HG03045 (cell line): ENCODE results near the gene STX1B.
"Not testable (repeated sequence)": the region's sequence is repeated elsewhere in the genome, so short reads cannot be mapped to it uniquely, and the experiment has no call there.

ENCODE experiments used
- ATAC-seq: cut with Tn5 transposase; IDR thresholded peaks from one replicate; pipeline ENCODE4 v1.9.1; 2021; ENCODE audit warnings: mild to moderate bottlenecking, moderate library complexity; ENCODE audit not compliant: unreplicated experiment

STX1B gene

DNA sequence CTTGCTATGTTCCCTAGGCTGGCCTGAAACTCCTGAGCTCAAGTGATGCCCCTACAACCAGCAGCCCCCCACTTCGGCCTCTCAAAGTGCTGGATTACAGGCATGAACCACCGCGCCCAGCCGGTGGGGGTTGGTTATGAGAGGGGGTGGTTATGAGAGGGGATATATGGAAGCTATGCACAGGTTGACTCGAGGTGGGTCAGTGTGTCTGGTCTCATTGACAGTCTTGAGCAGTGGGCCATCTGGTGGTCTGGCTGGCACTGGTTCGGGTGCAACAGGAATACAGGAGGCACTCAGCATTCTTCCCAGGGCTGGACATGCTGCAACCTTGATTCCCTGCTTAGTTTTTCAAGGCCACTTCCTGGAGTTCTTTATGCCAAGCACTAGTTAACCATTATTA is 5.6 kb upstream of the STX1B start:
- ATAC-seq, result no peak

GRCh38 chr16:31013292-31013691 is 2.9 kb upstream of the STX1B start:
- not testable (repeated sequence) for ATAC-seq

GRCh38 chr16:31011815-31012214 is 1.4 kb upstream of the STX1B start:
- not testable (repeated sequence) for ATAC-seq

DNA sequence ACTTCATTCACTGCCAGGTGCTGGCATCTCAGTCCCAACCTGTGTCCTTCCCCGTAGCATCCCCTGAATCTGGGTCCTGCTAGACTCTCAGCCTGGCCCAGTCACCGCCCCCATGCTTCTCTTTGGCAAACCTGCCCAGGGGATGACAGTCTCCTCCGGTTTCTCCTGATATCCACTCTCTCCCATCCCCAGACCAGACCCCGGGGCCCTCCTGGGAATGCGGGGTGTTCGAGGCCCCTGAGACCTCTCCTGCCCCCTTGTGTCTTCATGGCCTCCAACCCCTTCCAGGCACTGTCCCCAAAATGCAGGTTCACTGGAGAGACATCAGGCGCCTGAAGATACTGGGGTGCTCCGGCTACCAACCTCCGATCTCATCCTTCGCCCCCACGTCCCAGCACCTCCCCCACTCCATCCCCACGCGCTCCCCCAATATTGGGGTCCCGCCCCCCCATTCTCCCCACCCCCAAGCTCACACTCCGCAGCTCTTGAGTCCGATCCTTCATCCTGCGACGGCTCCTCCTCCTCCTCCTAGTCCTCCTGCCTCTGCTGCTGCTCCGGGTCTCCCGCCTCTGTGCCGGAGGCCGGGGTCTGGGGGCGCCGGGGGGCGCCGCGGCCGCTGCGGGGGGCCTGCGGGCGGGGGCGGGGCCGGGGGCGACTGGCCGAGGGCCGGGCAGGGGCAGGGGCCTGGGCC is 399 bp downstream of the STX1B start:
- no peak for ATAC-seq

GRCh38 chr16:31009120-31009519 is 1.3 kb downstream of the STX1B start:
- ATAC-seq, result no peak

GRCh38 chr16:31008551-31008950 is 1.9 kb downstream of the STX1B start:
- ATAC-seq, result no peak

- no peak for ATAC-seq
These were observed 2.3 kb downstream of the STX1B start for GRCh38 chr16:31008149-31008548.

GRCh38 chr16:31007684-31008083 is 2.8 kb downstream of the STX1B start:
- ATAC-seq, result no peak

DNA sequence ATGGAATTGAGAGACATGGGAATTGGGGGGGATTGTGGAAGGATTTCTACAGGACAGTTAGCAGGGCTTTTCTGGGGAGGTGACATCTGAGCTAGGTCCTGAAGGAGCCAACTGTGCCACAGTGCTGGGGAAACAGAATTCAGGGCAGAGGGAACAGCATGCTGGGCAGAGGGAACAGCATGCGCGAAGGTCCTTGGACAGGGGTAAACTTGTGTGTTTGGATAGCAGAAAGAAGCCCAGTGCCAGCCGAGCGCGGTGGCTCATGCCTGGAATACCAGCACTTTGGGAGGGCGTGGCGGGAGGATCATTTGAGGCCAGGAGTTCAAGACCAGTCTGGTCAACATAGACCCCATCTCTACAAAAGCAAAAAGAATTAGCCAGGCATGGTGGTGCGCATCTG is 3.8 kb downstream of the STX1B start:
- ATAC-seq, result no peak

DNA sequence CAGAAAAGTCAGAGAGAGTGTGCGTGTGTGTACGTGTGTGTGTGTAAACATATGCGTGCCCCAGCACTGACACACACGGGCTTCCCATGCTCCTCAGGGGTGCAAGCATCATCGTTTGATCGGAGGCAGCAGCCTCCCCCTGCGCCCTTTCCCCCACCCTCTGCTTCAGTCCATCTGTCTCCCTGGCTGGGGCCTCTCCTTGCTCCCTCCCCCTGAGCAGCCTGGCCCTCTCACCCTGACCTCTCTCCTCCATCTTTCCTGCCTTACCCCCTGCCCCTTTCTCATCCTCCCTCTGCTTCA is 4.4 kb downstream of the STX1B start:
- ATAC-seq, result no peak

DNA sequence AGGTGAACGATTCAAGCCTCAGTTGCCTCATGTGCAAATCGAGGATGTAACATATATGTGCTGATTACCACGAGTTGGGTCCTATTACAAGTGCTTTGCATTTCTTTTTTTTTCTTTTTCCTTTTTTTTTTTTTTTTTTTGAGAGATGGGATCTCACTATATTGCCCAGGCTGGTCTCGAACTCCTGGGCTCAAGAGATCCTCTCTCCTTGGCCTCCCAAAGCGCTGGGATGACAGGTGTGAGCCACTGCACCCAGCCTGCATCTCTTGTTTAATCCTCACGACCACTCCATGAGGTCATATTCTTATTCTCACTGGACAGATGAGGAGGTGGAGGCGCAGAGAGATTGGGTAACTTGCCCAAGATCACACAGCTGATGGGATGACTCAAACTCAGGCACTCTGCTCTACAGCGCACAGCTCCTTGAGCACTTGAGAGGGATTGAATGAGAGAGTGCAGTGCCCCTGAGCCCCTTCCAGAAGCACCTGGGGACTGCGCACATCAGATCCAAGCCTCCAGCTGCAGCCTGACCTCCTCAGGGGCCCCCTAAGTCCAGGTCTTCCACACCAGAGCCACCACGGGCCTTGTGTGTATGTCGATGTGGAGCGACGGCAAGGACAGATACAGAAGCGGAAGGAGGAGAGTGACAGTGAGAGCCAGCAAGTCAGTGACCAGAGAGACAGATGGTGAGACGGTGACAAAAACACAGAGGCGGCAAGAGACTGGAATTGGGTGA is 4.9 kb downstream of the STX1B start:
- ATAC-seq, result no peak

DNA sequence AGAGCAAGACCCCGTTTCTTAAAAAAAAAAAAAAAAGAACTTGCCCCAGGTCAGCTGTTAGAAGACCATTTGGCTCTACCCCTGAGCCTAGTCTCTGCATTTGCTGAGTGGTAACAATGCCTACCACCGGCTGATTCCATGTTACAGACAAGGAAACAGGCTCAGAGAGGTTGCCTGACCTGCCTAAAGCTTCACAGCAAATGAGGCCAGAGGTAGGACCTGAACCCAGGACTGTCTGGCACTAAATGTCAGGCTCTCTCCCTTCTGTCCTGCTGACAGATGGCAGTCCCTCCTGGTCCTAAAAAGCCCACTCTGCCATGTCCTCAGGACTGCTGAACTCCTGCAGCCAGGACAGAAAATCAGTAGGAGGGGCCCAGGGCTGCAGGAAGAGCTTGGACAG is 5.8 kb downstream of the STX1B start:
- ATAC-seq, result no peak

- no peak for ATAC-seq
These were observed 6.7 kb downstream of the STX1B start for GRCh38 chr16:31003744-31004143.

- ATAC-seq, result no peak
These were observed 7.5 kb downstream of the STX1B start for GRCh38 chr16:31002862-31003341.

- no peak for ATAC-seq
These were observed 8.2 kb downstream of the STX1B start for GRCh38 chr16:31002250-31002700.

- no peak for ATAC-seq
These were observed 8.8 kb downstream of the STX1B start for GRCh38 chr16:31001507-31002249.

DNA sequence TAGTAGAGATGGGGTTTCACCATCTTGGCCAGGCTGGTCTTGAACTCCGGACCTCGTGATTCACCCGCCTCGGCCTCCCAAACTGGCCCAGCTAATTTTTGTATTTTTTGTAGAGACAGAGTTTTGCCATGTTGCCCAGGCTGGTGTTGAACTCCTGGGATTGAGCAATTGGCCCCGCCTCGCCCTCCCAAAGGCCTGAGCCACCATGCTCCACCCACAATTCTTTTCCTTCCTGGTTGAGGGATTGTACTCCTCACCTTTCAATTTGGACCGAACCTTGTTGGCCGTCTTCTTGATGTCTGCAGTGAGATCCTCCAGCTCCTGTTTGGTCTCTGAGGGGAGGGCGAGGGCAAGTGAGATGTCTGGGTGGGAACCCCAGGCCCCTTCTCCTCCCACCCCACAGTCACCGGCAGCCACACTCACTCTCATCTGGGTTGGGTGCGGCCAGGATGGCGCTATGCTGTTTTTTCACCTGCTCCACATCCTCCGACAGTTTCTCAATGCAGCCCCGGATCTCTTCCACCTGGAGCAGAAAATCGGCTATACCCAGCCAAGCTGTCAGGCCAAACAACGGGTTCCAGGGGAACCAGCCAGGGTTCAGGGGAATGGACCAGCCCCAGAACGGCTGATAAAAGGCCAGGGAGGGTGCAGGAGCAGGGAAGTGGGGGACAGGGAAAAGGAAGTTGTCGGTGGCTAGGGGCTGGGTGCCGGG is 9.6 kb downstream of the STX1B start:
- ATAC-seq, result no peak

GRCh38 chr16:30998852-30999761 is 11.3 kb downstream of the STX1B start:
- no peak for ATAC-seq

- no peak for ATAC-seq
These were observed 12.4 kb downstream of the STX1B start for GRCh38 chr16:30997725-30998711.
